Measurements from ENCODE around the gene CCNL1.

DNA sequence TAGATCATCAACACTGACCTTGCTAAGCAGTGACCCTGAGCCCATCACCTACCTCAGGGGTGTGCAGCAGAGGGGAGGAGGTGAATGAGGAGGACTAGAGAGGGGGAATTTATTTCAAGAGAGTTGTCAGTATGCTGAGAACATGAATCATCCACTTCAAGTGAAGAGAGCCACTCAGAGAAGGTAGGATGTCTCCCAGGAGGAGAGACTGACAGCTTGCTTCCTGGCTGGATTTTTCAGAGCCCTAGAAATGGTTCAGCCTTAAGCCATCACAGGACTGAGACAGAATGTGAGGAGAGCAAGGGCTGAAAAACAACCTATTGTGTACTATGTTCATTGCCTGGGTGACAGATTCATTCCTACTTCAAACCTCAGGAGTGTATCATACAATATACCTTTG lies 34.8 kb downstream of the CCNL1 start:
- TF ChIP-seq, protein P1, sequence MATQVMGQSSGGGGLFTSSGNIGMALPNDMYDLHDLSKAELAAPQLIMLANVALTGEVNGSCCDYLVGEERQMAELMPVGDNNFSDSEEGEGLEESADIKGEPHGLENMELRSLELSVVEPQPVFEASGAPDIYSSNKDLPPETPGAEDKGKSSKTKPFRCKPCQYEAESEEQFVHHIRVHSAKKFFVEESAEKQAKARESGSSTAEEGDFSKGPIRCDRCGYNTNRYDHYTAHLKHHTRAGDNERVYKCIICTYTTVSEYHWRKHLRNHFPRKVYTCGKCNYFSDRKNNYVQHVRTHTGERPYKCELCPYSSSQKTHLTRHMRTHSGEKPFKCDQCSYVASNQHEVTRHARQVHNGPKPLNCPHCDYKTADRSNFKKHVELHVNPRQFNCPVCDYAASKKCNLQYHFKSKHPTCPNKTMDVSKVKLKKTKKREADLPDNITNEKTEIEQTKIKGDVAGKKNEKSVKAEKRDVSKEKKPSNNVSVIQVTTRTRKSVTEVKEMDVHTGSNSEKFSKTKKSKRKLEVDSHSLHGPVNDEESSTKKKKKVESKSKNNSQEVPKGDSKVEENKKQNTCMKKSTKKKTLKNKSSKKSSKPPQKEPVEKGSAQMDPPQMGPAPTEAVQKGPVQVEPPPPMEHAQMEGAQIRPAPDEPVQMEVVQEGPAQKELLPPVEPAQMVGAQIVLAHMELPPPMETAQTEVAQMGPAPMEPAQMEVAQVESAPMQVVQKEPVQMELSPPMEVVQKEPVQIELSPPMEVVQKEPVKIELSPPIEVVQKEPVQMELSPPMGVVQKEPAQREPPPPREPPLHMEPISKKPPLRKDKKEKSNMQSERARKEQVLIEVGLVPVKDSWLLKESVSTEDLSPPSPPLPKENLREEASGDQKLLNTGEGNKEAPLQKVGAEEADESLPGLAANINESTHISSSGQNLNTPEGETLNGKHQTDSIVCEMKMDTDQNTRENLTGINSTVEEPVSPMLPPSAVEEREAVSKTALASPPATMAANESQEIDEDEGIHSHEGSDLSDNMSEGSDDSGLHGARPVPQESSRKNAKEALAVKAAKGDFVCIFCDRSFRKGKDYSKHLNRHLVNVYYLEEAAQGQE (IDR thresholded peaks at IDR 0.05; ENCODE audit: borderline replicate concordance), result no peak
- no peak for TF ChIP-seq CTCF (IDR thresholded peaks at IDR 0.05; ENCODE audit: poor library complexity, severe bottlenecking)
- no peak for TF ChIP-seq POLR2AphosphoS5 (IDR thresholded peaks at IDR 0.05)
- no peak for TF ChIP-seq EP300 (conservative IDR thresholded peaks at IDR 0.05; ENCODE audit: poor library complexity, severe bottlenecking)
